Fibroblast of skin of right quadriceps (primary cell): ENCODE measurements around the gene C18orf32.
"Not testable (repeated sequence)": the region's sequence is repeated elsewhere in the genome, so short reads cannot be mapped to it uniquely, and the experiment has no call there.

Experiments
- DNase-seq: peaks from one replicate; pipeline ENCODE4 v3.0.0-alpha.2; 2013

The C18orf32 gene

DNA sequence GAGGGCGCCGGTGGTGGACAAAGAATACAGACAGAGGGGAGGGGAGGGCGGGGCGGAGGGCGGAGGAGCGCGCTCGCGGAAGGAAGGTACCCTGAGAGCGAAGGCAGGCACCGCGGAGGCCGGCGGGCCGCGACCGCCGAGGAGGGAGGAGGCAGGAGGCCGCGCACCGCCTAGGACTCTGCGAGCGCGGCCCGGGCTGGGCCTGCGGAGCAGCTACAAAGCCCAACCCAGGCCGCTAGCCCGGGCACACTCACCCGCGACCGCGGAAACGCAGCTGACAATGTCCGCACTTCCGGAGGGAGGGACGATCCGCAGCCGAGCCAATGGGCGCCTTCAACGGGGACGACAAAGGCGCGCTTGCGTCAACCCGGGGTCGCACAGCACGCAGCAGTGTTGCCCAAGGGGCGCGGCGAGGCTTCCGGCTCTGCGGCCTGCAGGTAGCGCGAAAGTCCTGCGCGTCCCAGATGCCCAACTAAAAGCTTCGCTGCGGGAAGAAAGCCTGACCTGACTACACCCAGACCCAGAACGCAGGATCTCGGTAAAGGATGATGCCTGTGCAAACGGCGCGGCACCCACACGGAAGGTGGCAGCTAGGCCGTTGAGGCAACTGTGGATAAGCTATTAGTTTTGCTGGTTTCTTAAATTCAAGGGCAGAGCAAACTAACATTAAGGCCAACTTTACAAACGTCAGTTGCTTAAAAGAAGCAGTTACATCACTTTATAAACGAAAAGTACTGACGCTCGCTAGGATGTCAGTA lies at the start of gene C18orf32:
Gene C18orf32, minus strand, starts transcription at position 282 of the 758 bp plus-strand sequence. CDS start 3,486 bp downstream, outside the sequence.
- DNase-seq = peak; percentile 92

DNA sequence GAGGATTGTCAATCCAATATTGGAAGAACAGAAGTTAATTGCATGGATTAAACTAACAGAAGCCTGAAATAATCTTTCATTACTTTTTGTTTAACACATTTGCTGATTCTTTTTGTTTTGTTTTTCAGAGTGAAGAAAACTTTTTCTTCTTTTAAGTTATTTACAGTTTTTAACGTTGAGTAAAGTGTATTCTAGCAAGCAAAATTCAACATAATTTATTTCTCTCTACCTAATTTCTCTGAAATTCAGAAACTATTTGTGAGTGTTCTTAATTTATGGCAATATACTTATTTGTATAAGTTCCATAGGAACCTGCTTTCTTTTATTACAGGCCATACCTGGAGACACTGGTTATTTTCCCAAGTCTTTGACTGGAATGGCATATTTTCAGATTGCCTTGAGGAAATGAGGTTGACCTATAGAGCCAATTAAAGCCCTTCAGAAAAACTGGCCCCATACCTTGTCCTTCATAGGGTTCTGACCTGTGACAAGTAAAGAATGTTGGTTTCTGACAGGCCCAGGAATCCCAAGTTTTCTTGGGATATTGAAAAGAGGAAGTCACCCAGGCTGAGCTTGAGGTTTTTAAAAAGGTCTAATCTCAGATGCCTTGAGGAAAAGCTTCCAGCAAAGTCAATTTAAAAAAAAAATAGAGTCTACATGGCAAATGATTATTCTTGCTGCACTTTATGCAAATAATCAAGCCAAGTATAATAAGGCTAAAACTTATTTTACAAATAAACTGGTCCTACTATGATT lies 48.0 kb upstream of the C18orf32 start:
- DNase-seq = no peak

DNA sequence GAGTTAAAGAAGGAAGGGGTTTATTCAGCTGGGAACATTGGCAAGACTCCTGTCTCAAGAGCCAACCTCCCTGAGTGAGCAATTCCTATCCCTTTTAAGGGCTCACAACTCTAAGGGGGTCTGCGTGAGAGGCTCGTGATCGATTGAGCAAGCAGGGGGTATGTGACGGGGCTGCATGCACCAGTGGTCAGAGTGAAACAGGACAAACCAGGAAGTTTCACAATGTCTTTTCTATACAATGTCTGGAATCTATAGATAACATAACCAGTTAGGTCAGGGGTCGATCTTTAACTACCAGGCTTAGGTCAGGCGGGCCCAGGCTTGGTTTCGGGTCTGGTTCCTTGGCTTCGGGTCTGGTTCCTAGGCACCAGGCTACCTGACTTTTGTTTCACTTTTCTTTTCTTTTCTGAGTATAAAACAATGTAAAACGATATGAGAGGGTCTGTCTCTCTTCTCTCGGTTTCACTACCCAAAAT lies 44.7 kb upstream of the C18orf32 start:
- DNase-seq = no peak

DNA sequence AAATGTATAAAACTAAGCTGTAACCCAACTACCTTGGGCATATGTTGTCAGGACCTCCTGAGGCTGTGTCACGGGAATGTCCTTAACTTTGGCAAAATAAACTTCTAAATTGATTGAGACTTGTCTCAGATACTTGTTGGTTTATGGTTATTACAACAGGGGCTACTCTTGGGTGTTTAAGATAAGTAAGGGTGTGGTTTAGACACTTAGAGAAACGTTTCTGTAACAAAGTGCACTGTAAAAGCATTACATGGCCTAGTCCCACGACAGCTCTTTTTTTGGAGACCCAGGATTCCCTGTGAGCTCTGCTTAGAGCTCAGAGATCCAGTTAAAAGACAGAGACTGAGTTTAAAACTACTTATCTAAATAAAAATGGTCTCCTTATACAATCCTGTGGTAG lies 42.6 kb upstream of the C18orf32 start:
- DNase-seq = no peak

DNA sequence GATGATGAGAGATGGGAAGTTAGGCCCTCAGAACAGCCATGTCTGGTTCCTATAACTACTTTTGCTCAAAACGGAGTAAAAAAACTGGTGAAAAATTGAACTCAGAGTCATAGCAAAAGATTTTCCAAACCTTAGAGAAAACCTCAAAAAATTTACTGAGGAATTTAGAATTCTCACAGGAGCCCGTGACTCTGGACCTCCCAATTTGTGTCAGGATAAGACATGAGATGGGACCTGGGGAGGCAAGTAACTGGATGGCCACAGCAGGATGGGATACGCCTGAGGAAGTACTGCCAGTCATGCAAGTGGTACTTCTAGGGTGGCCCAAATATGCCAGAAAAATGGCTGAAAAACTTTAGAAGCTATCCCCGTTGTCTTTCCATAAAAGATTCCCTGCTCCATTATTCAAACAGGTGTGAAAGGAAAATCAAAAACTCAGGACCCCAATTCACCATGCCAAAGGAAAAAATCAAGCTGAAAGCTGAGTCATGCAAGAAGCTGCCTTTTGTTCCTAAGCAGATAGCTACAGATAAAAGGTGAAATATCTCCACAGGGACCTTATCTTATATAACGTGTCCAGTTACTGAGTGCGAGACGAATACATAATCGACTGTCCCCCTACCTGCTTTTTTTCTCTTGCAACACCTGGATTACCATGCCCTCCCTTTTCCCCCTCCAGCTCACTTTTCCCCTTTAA lies 40.7 kb upstream of the C18orf32 start:
- DNase-seq = no peak

DNA sequence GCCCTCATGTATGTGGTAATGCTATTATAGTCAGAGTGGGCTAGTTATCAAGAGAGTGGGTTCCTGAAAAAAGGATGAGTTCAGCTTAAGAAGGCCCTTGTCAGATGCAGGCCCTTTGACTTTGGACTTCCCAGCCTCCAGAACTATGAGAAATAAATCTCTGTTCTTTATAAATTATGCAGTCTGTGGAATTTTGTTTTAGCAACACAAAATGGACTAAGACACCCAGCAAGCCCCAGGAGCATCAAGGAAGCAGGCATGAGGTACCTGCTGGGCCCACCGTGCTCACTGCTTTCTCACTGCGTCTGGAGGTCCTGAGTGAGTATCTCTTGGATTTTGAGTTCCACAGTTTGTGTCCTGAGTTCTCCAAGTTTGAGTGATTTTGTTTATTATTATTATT lies 38.9 kb upstream of the C18orf32 start:
- no peak for DNase-seq

DNA sequence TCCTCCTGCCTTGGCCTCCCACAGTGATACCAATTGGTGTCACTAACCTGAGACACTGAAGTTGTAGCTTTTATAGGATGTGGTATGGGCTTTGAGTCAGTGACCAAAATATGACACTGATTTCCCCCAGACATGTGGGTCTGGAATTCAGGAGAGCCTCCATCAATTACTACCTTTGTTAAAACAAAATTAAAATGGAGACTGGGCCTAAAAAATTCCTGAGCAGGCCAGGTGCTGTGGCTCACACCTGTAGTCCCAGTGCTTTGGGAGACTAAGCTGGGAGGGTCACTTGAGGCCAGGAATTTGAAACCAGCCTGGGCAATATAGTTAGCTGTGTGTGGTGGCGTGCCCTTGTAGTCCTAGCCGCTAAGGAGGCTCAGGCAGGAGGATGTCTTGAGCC lies 37.9 kb upstream of the C18orf32 start:
- DNase-seq = no peak

DNA sequence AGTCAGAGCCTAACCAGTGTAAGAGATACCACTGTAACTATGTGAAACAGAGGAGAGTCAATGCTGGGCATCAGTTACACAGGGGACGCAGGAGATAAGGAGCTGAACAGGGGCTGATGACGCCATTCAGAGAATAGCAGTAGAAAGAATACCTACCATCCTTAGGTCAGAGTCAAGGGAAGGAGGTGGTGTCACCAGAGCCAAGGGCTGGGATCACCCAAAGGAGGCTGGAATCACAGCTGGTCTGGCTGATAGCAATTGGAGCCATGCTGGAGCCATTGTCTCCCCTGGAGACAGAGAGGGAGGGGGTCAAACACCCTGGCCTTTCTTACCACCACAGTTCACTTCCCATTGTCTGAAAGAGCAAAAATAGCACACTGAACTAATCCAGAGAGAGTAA lies 37.3 kb upstream of the C18orf32 start:
- no peak for DNase-seq

DNA sequence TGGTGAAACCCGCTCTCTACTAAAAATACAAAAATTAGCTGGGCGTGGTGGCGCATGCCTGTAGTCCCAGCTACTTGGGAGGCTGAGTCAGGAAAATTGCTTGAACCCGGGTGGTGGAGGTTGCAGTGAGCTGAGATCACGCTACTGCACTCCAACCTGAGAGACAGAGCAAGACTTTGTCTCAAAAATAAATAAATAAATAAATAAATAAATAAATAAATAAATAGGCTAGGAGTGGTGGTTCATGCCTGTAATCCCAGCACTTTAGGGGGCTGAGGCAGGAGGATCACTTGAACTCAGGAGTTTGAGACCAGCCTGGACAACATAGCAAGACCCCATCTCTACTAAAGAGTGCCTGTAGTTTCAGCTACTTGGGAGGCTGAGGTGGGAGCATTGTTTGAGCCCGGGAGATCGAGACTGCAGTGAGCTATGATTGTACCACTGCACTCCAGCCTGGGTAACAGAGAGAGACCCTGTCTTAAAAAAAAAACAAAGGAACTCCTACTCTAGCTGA lies 36.6 kb upstream of the C18orf32 start:
- DNase-seq = not testable (repeated sequence)

DNA sequence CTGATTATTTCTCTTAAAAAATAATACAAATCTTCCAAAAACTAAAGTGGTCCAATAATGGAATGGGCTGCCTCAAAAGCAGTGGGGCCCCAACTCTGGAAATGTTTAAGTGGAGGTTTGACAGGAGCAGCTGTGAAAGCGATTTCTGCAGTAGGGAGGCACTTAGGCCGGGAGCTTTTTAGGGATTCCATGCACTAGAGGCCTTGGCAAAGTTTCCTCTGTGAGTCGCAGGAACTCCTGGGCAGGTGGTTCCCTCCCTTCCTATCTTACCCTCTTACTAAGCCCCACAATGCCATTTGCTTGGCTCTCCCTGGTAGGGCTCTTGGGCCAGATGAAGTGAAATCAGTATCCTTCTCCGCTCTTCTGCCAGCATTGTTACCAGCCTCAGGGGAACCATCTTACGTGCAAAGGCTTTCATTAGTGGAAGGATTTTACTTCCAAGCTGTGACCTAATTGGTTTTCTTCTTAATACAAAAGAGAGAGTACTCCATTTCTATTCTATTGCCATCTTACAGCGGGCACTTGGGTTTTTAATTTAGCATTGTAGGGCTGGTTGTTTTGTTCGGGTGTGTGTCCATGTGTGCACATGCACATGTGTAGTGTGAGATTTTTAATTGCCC lies 34.3 kb upstream of the C18orf32 start:
- no peak for DNase-seq

DNA sequence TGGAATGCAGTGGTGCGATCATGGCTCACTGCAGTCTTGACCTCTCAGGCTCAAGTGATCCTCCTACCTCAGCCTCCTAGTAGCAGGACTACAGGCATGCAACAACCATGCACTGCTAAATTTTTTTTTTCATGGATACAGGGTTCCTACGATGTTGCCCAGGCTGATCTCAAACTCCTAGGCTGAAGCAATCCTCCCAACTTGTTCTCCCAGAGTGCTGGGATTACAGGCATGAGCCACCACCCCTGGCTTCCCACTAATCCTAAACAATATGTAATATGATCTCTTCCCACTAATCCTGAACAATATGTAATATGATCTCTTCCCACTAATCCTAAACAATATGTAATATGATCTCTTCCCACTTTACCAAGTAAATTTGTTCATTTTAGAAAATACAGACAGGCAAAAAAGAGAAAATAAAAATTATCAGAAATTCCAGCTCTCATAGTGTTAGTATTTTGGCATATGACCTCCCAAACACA lies 33.7 kb upstream of the C18orf32 start:
- peak; percentile 57 for DNase-seq

DNA sequence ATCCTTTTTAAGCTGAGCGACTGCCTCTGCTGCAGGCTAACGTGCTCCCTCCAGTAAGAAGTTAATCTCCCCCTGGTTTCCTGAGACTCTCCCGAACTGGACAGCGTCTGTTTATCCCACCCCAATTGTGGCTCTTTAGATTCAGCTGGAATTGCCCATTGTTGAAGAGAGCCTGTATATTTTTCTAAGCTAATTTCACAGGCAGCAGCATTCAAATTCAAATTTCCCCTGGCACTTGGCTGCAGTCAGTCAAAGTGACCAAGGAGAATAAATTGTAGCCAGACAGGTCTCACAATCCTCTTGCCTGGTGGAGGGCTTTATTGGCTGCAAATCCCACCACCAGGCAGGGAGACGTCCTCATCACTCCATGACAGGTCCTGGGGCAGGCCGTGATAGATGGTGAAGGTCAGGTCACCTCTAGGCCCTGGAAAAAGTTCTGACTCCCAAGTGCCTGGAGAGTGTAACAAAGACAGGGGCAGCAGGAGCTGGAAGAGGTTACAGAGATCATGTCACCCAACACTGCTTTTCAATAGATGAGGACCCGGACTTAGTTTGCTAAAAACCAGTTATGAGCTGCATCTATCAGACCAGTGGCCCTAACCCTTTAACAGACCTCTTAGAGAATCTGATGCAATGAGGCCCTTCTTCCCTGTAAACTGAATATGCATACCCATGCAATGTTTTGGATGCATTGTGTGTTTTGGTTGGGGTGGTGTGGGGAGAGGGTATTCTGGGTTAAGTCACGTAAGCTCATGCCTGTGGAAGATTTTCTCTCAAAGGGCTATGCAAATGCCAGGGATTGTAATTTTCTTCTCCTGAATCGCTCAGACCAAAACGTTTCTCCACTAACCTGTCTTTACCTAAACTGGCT lies 32.3 kb upstream of the C18orf32 start:
- peak; percentile 6 for DNase-seq

DNA sequence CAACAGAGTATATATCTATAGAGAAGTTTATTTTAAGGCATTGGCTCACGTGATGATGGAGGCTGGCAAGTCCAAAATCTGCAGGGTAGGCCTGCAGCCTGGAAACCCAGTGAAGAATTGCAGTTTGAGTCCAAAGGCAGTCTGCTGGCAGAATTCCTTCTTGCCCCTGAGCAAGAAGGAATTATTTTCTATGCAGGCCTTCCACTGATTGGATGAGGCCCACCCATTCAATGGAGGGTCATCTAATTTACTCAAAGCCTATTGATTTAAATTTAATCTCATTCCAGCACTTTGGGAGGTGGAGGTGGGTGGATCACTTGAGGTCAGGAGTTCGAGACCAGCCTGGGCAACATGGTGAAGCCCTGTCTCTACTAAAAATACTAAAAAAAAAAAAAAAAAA lies 30.4 kb upstream of the C18orf32 start:
- DNase-seq = no peak

DNA sequence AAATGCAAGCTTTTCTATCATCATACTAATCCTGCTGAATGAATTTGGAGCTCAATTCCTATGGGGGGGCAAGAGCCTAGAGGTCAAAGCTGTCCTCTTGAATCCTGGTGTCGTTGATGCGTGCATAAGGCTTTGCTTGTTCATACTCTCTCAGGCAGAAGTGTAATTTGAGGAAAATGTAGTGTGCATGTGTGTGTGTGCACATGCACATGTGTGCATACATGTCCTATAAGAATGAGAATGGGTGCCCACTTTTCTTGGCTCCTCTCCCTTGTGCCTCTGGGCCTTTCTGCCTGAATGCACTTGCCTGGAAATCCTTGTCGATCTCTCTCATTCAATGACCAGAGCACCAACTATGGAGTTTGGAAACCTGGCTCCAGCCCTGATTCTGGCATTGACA lies 28.5 kb upstream of the C18orf32 start:
- DNase-seq = no peak

DNA sequence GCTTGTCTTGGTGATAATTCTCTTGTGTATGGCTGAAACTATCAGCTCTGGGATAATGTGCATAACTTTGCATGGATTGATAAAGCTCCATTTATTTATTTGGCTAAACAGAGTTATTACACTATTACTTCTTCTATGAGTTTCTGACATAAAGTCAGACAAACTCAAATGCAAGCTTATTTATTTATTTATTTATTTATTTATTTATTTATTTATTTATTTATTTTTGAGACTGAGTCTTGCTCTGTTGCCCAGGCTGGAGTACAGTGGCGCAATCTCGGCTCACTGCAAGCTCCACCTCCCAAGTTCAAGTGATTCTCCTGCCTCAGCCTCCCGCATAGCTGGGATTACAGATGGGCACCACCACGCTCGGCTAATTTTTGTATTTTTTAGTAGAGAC lies 28.0 kb upstream of the C18orf32 start:
- not testable (repeated sequence) for DNase-seq

DNA sequence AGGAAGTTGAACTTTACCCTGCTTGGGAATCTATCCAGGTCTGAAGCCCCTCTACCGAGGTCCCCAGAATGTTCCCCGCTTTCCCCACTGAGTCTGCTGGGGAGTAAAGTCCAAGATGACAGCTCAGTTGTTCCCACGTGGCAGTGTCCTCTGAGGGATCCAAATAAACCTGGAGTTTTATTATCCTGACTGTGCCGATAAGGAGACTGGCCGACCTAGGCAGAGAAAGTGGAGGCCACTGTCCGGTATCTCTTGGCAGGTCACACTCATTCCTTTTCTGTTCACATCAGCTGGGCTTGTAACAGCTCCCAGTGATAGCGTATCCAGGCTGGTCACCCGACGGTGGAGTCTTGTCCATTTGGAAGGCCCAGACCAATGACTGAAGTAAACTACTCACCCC lies 27.5 kb upstream of the C18orf32 start:
- DNase-seq = no peak

DNA sequence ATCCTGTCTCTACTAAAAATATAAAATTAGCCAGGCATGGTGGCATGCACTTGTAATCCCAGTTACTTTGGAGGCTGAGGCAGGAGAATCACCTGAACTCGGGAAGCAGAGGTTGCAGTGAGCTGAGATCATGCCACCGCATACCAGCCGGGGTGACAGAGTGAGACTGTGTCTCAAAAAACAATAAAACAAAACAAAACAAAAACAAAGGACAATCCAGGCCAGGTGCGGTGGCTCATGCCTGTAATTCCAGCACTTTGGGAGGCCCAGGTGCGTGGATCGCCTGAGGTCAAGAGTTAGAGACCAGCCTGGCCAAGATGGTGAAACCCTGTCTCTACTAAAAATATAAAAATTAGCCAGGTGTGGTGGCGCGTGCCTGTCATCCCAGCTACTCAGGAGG lies 25.8 kb upstream of the C18orf32 start:
- DNase-seq = not testable (repeated sequence)

DNA sequence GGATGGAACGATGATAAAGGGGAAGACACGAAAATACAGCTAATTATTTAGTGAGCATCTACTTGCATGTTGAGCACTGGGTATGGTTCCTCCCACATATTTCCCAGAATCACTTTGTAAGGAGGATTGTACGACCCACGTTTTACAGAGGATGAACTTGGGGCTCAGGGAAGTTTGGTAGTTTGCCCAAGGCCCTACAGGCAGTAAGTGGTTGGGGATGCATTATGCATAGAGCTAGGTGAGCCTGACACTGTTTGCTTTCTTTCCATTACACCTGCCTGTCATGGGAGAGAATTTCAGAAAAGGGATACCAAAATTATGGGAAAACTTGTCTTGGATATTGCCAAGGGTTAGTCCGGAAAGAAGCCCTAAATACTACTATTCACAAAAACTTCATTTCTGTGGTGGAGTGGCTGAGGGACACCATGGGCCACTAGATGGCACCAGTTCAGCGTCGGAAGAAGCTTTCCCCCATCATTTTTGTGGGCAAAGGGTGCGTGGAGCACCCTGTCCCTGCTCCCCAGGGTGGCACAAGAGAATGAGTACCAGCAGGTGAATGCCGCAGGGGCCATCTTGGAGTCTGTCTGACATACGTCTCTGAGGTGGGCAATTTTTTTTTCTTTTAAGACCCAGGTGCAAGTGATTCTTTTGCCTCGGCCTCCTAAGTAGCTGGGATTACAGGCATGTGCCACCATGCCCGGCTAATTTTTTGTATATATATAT lies 23.5 kb upstream of the C18orf32 start:
- peak; percentile 34 for DNase-seq

DNA sequence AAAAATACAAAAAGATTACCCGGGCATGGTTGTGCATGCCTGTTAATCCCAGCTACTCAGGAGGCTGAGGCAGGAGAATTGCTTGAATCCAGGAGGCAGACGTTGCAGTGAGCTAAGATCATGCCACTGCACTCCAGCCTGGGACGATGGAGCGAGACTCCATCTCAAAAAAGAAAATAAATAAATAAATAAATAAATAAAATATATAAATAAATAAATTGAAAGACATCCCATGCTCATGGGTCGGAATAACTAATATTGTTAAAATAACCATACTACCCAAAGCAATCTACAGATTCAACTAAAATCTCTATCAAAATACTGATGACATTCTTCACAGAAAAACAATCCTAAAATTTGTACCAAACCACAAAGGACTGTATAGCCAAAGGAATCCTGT lies 19.4 kb upstream of the C18orf32 start:
- DNase-seq = not testable (repeated sequence)

DNA sequence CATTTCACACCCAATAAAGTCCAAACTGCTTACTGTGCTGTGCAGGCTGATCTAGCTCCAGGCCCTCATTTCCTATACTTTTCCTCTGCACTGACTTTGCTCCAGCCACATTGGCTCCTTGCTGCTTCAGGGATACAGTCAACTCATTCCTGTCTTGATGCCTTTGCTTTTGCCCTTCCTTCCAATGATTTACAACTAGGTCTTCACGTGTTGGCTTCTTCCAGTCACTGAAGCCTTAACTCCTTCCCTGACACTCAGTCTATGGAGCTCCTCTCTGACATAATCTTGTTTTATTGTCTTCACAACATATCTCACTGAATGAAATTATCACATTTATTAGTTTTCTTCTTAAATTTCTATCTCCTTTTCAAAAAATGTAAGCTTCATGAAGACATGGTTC lies 16.9 kb upstream of the C18orf32 start:
- DNase-seq = no peak
